ENCODE data around the gene HS2ST1. TPM values are rescaled to one million over a fixed set of nuclear protein-coding genes. Genes with fewer than 3 reads are reported as not detected.

Gene HS2ST1
- total and polyA plus RNA-seq, 2 experiments from 2014 or later: 10.1 to 15.2 TPM

DNA sequence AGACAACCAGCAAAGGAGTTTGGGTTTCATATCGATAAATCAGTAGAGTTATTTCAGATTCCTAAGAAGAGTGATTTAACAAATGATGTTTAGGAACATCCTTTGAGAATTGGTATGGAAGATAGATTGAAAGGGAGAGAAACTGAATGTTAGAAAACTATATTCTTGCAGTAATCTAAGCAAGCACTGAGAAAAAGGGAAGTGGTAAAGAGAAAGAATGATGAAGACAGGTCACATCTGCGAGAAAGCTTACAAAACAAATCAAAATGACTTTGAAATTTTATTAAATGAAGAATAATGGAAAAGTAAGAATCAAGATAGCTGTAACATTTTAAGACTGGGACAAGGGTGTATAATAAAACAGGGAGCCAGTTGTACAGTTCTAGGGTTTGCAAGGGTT, 177.0 kb downstream of the HS2ST1 start:
- Histone ChIP-seq H3K4me1 (ENCODE audit: insufficient read depth) (no peaks in the 10 kb centered on the region), H3K9ac (no peak overlapping the region), H3K27me3 (replicated peaks; ENCODE audit: insufficient read depth) (no peaks in the 10 kb centered on the region), H3F3A (ENCODE audit: insufficient read depth) (no peaks in the 10 kb centered on the region), H3K9me2 (ENCODE audit: insufficient read depth) (no peaks in the 10 kb centered on the region), H3K4me2 (ENCODE audit: unreplicated experiment) (no peak overlapping the region), H3K79me2 (ENCODE audit: insufficient read depth) (no peaks in the 10 kb centered on the region), H3K9me3 (ENCODE audit: low read depth) (no peaks in the 10 kb centered on the region), H4K20me1 (ENCODE audit: insufficient read depth) (no peaks in the 10 kb centered on the region), H3K27ac (no peak overlapping the region), H2AFZ (no peak overlapping the region), H3K36me3 (ENCODE audit: low read depth) (no peaks in the 10 kb centered on the region), H3K4me3 (no peak overlapping the region)
- TF ChIP-seq EZH2 (IDR thresholded peaks at IDR 0.05; ENCODE audit: insufficient read depth, poor library complexity, severe bottlenecking) (no peak), EZH2phosphoT487 (IDR thresholded peaks at IDR 0.05; ENCODE audit: insufficient read depth, low read depth) (no peak)
- in situ Hi-C loops (cut with MboI): loop anchor here (25.0 kb wide), 1 partner anchor 579 kb away; no protein-coding TSS in a partner anchor
- DNase-seq: no peak
- 96 to 98% methylated on average over 2 of the region's 2 CpGs for WGBS, 2 experiments (ENCODE audit: low coverage in 1 of 2, low lambda C conversion rate in 2 of 2, missing lambda C conversion rate in 2 of 2)

- in situ Hi-C loops (cut with MboI): loop anchor here (25.0 kb wide), 1 partner anchor 581 kb away; no protein-coding TSS in a partner anchor
- Histone ChIP-seq H3K9ac (no peak overlapping the region), H3K27ac (no peak overlapping the region), H3K79me2 (ENCODE audit: insufficient read depth) (no peaks in the 10 kb centered on the region), H3K4me1 (ENCODE audit: insufficient read depth) (no peaks in the 10 kb centered on the region), H3K27me3 (replicated peaks; ENCODE audit: insufficient read depth) (no peaks in the 10 kb centered on the region), H3F3A (ENCODE audit: insufficient read depth) (no peaks in the 10 kb centered on the region), H3K4me2 (ENCODE audit: unreplicated experiment) (no peak overlapping the region), H3K36me3 (ENCODE audit: low read depth) (no peaks in the 10 kb centered on the region), H3K9me2 (ENCODE audit: insufficient read depth) (no peaks in the 10 kb centered on the region), H3K9me3 (ENCODE audit: low read depth) (no peaks in the 10 kb centered on the region), H3K4me3 (no peak overlapping the region), H2AFZ (no peak overlapping the region), H4K20me1 (ENCODE audit: insufficient read depth) (no peaks in the 10 kb centered on the region)
- WGBS, 2 experiments (ENCODE audit: low coverage in 1 of 2, low lambda C conversion rate in 2 of 2, missing lambda C conversion rate in 2 of 2): 97 to 99% methylated on average over 3 of the region's 3 CpGs
- no peak for DNase-seq
- no peak for TF ChIP-seq EZH2phosphoT487 (IDR thresholded peaks at IDR 0.05; ENCODE audit: insufficient read depth, low read depth)
- no peak for TF ChIP-seq EZH2 (IDR thresholded peaks at IDR 0.05; ENCODE audit: insufficient read depth, poor library complexity, severe bottlenecking)
These were observed 178.4 kb downstream of the HS2ST1 start for GRCh38 chr1:87092846-87093245.

DNA sequence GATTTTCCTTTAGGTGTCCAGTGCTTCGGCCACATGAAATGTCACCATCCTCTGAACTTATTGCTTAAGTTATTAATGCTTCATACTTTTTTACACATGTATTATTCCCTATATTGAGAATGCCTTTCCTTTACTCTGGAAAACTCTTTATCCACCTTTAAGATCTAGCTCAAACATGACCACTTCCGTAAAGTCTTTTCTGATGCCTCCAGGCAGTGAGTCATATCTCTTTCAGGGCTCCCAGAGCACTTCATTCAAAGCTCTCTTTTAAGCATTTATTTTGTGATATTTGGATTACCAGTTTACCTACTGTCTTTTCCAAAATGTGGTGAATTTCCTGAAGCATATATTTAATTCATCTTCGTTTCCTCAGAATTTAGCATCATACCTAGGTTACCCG, 178.9 kb downstream of the HS2ST1 start:
- Histone ChIP-seq H3F3A (ENCODE audit: insufficient read depth) (no peaks in the 10 kb centered on the region), H3K27me3 (replicated peaks; ENCODE audit: insufficient read depth) (no peaks in the 10 kb centered on the region), H4K20me1 (ENCODE audit: insufficient read depth) (no peaks in the 10 kb centered on the region), H3K4me2 (ENCODE audit: unreplicated experiment) (no peak overlapping the region), H3K9me2 (ENCODE audit: insufficient read depth) (no peaks in the 10 kb centered on the region), H3K79me2 (ENCODE audit: insufficient read depth) (no peaks in the 10 kb centered on the region), H3K27ac (no peak overlapping the region), H3K4me1 (ENCODE audit: insufficient read depth) (no peaks in the 10 kb centered on the region), H3K9ac (no peak overlapping the region), H3K4me3 (no peak overlapping the region), H3K36me3 (ENCODE audit: low read depth) (no peaks in the 10 kb centered on the region), H3K9me3 (ENCODE audit: low read depth) (no peaks in the 10 kb centered on the region), H2AFZ (no peak overlapping the region)
- no peak for TF ChIP-seq EZH2 (IDR thresholded peaks at IDR 0.05; ENCODE audit: insufficient read depth, poor library complexity, severe bottlenecking)
- TF ChIP-seq EZH2phosphoT487 (IDR thresholded peaks at IDR 0.05; ENCODE audit: insufficient read depth, low read depth): no peak
- in situ Hi-C loops (cut with MboI): loop anchor here (25.0 kb wide), 1 partner anchor 581 kb away; no protein-coding TSS in a partner anchor
- DNase-seq: peak; percentile 33
- 92 to 95% methylated on average over 4 of the region's 4 CpGs for WGBS, 2 experiments (ENCODE audit: low coverage in 1 of 2, low lambda C conversion rate in 2 of 2, missing lambda C conversion rate in 2 of 2)

DNA sequence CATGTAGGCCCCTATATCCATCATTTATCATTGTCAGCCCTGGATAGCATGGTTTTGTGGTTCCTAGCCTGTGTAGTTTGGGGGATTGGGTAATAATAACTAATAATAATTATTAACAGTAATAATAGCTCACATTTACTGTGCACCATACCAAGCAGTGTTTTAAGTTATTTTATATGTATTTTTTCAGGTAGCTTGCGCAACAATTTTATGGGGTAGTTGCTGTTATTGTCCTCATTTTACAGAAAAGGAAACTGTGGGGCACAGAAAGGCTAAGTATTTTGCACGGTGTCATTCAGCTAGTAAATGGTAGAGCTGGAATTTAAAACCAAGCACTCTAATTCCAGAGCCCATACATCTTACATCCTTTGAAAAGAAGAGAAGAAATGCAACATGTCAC, 179.8 kb downstream of the HS2ST1 start:
- Histone ChIP-seq H3F3A (ENCODE audit: insufficient read depth) (no peaks in the 10 kb centered on the region), H3K27me3 (replicated peaks; ENCODE audit: insufficient read depth) (no peaks in the 10 kb centered on the region), H3K79me2 (ENCODE audit: insufficient read depth) (no peaks in the 10 kb centered on the region), H3K36me3 (ENCODE audit: low read depth) (no peaks in the 10 kb centered on the region), H2AFZ (no peak overlapping the region), H3K4me1 (ENCODE audit: insufficient read depth) (no peaks in the 10 kb centered on the region), H3K27ac (no peak overlapping the region), H3K9ac (no peak overlapping the region), H3K9me3 (ENCODE audit: low read depth) (no peaks in the 10 kb centered on the region), H3K9me2 (ENCODE audit: insufficient read depth) (no peaks in the 10 kb centered on the region), H3K4me2 (ENCODE audit: unreplicated experiment) (no peak overlapping the region), H3K4me3 (no peak overlapping the region), H4K20me1 (ENCODE audit: insufficient read depth) (no peaks in the 10 kb centered on the region)
- in situ Hi-C loops (cut with MboI): loop anchor here (25.0 kb wide), 1 partner anchor 582 kb away; no protein-coding TSS in a partner anchor
- 93 to 100% methylated on average over 2 of the region's 2 CpGs for WGBS, 2 experiments (ENCODE audit: low coverage in 1 of 2, low lambda C conversion rate in 2 of 2, missing lambda C conversion rate in 2 of 2)
- no peak for TF ChIP-seq EZH2 (IDR thresholded peaks at IDR 0.05; ENCODE audit: insufficient read depth, poor library complexity, severe bottlenecking)
- no peak for TF ChIP-seq EZH2phosphoT487 (IDR thresholded peaks at IDR 0.05; ENCODE audit: insufficient read depth, low read depth)
- no peak for DNase-seq

- H3K9me3 ChIP-seq (ENCODE audit: low read depth): no peaks in the 10 kb centered on the region
- DNase-seq: no peak
- no peaks in the 10 kb centered on the region for H3K79me2 ChIP-seq (ENCODE audit: insufficient read depth)
- H4K20me1 ChIP-seq (ENCODE audit: insufficient read depth): no peaks in the 10 kb centered on the region
- H3K4me1 ChIP-seq (ENCODE audit: insufficient read depth): peaks cover 4% of the 10 kb centered on the region; the same call in 1 of the 2 replicates
- H3K4me2 ChIP-seq (ENCODE audit: unreplicated experiment): no peak overlapping the region
- no peak overlapping the region for H3K9ac ChIP-seq
- H3K27me3 ChIP-seq (replicated peaks; ENCODE audit: insufficient read depth): no peaks in the 10 kb centered on the region
- in situ Hi-C loops (cut with MboI): no loop called here
- H3K9me2 ChIP-seq (ENCODE audit: insufficient read depth): no peaks in the 10 kb centered on the region
- no peak for TF ChIP-seq EZH2 (IDR thresholded peaks at IDR 0.05; ENCODE audit: insufficient read depth, poor library complexity, severe bottlenecking)
- no peak for TF ChIP-seq EZH2phosphoT487 (IDR thresholded peaks at IDR 0.05; ENCODE audit: insufficient read depth, low read depth)
- no peak overlapping the region for H3K27ac ChIP-seq
- no peaks in the 10 kb centered on the region for H3K36me3 ChIP-seq (ENCODE audit: low read depth)
- no peak overlapping the region for H3K4me3 ChIP-seq
- no peaks in the 10 kb centered on the region for H3F3A ChIP-seq (ENCODE audit: insufficient read depth)
- 93 to 100% methylated on average over 1 of the region's 1 CpG for WGBS, 2 experiments (ENCODE audit: low coverage in 1 of 2, low lambda C conversion rate in 2 of 2, missing lambda C conversion rate in 2 of 2)
- H2AFZ ChIP-seq: no peak overlapping the region
These were observed 185.8 kb downstream of the HS2ST1 start for GRCh38 chr1:87100271-87100670.

All from GM23248 (cell line).